ENCODE measurements around the gene DNAH10.

DNAH10 gene

DNA sequence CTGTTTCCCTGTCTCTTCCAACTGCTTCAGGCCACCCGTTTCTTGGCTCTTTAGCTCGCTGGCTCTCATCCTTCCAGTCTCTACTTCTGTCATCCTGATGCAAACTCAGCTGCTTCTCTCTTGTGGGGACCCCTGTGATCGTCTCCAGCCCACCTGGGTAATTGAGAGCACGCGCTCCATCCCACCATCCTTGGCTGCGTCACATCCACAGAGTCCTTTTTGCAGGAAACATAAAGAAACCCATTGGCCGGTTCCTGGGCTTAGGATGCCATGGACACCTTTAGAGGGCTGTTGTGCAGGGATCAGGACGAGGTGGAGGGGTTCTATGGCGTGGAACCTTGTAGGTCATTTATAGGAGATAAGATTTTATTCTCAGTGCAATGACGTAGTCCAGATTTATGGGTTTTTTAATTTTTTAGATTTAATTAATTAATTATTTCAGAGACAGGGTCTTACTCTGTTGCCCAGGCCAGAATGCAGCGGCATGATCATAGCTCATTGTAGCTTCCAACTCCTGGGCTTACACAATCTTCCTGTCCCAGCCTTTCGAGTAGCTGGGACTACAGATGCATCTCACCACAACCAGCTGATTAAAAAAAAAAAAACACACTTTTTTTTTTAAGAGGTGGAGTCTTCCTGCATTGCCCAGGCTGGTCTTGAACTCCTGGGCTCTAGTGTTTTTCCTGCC lies 127.9 kb downstream of the DNAH10 start:
- no peak for DNase-seq

DNA sequence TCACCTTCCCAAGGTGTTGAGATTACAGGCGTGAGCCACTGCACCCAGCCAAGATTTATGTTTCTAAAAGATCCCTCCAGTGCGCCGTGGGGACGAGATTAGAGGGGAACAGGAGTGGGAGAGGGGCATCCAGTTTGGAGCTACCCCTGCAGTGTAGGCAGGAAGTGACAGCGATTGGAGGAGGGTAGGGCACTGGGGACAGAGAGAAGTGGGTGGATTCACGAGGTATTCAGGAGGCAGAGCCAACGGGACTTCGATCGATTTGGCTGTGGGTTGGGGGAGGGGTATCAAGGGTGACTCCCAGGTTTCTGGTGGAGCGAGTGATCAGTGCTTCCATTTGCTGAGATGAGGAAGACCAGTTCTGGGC lies 128.4 kb downstream of the DNAH10 start:
- no peak for DNase-seq

DNA sequence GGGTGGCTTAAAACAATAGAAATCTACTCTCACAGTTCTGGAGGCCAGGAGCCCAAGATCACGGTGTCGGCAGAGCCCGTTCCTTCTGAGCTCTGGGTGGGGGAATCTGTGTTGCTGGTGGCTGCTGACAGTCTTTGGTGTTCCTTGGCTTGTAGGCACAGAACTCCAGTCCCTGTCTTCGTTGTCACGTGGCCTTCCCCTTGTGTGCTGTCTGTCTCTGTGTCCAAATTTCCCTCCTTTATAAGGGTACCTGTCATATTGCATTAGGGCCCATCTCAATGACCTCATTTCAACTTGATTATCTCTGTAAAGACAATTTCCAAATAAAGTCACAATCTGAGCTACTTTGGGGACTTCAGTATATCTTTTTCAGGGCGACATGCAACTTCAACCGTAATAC lies 128.9 kb downstream of the DNAH10 start:
- DNase-seq: no peak

DNA sequence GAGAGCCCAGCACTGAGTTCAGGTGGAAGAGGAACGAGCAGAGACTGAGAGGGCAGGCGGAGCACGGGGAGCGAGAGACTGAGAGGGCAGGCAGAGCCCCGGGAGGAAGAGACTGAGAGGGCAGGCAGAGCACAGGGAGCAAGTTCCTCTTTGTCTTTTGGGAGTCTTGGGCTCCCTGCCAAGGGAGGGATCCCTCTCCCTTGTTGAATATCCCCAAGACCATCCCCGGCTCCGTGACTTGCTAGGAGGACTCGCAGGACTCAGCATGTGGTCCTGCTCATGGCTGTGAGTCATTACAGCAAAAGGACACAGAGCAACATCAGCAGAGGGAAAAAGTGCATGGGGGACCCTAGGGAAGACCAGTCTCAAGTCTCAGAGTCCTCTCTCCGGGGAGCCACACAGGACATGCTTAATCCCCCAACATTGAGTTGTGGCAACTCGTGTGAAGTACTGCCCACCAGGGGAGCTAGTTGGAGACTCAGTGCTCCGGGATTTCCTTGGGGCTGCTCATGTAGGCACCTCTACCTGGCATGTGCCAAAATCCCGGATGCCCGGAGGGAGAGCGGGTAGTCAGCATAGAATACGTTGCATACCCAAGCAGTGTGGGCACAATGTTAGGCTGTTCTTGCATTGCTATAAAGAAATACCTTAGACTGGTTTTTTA lies 129.5 kb downstream of the DNAH10 start:
- no peak for DNase-seq

DNA sequence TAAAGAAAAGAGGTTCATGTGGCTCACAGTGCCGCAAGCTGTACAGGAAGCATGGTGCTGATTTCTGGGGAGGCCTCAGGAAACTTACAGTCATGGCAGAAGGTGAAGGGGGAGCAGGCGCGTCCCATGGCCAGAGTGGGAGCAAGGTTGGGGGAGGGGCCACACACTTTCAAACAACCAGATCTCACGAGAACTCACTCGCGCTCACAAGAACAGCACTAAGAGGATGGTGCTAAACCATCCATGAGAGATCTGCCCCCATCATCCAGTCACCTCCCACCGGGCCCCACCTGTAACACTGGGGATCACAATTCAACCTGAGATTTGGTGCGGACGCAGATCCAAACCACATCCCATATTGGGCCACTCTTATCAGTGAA lies 130.1 kb downstream of the DNAH10 start:
- no peak for DNase-seq

- no peak for DNase-seq
These were observed 130.8 kb downstream of the DNAH10 start for GRCh38 chr12:123892853-123893252.

GRCh38 chr12:123893276-123893675 lies 131.2 kb downstream of the DNAH10 start:
- no peak for DNase-seq

GRCh38 chr12:123894823-123895345 lies 132.8 kb downstream of the DNAH10 start:
- DNase-seq: no peak

GRCh38 chr12:123895451-123895850 lies 133.3 kb downstream of the DNAH10 start:
- DNase-seq: no peak

GRCh38 chr12:123896767-123897166 lies 134.7 kb downstream of the DNAH10 start:
- DNase-seq: no peak

DNA sequence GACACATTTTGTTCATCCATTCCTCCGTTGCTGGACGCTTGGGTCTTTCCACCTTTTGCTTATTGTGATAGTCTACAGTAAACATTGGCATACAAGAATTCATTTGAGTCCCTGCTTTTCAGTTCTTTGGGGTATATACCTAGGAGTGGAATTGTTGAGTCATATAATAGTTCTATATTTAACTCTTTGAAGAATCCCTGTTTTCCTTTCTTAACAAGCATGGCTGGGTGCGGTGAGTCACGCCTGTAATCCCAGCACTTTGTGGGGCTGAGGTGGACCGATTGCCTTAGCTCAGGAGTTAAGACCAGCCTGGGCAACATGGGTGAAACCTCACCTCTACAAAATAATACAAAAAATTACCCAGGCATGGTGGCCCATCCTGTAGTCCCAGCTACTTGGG lies 135.1 kb downstream of the DNAH10 start:
- DNase-seq: no peak

DNA sequence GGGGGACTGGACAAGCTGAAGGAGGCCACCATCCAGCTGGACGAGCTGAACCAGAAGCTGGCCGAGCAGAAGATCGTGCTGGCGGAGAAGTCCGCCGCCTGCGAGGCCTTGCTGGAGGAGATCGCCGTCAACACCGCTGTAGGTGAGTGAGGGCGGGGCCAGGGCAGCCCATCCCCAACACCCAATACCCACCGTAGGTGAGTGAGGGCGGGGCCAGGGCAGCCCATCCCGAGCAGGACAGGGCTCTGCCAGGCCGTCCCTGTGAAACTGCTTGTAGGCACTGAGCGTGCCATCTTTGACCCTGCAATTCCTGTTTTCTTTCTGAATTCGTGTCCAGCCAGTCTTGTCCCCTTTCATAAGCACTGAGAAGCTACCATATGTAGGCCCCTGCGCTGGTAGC lies 136.6 kb downstream of the DNAH10 start:
- DNase-seq: no peak

DNA sequence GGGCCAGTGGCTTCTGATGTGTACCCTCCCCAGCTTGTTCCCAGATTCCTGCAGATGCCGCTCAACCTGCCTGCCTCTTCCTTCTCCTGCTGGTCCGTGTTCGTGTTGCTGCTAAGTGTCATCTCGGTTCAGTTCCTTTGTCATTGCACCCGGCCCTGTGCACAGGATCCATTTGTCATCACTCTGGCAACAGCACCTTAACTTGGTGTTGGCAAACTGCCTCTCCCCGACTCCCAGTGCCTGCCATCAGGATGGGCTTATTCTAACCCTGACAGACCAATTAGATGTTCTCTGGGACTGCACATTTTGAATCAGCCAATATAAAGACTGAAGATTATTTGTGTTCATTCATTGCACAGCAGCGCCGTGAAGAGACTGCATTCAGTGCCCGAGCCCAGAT lies 137.3 kb downstream of the DNAH10 start:
- no peak for DNase-seq

- DNase-seq: no peak
These were observed 138.8 kb downstream of the DNAH10 start for GRCh38 chr12:123900871-123901376.

- DNase-seq: no peak
These were observed 140.7 kb downstream of the DNAH10 start for GRCh38 chr12:123902821-123903220.

GRCh38 chr12:123903301-123904065 lies 141.4 kb downstream of the DNAH10 start:
- no peak for DNase-seq

DNA sequence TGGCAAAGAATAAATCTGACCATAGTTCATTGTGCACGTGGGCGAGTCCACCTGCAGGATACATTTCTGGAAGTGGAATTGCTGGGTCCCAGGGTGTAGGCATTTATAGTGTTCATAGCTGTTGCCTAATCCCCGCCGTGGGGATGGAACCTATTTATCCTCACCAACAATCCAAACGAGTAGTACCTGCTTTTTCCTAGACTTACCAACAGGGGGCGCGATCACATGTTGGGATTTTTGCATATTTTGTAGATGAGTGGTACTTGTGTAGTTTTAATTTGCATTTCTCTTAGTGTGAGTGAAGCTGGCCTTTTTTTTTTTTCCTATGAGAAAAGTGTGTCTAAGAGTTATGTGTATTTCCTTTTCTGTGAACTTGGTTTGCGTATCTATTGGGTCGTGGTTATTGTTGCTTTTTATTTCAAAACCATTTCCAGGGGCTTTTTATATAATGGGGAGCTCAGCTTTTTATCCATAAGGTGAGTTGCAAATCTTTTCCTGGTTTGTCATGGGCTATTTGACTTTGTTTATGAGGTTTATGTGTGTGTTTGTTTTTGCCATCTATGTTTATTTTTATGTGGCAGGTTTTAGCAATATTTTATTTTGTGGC lies 143.3 kb downstream of the DNAH10 start:
- no peak for DNase-seq

GRCh38 chr12:123906711-123907420 lies 144.8 kb downstream of the DNAH10 start:
- DNase-seq: no peak

DNA sequence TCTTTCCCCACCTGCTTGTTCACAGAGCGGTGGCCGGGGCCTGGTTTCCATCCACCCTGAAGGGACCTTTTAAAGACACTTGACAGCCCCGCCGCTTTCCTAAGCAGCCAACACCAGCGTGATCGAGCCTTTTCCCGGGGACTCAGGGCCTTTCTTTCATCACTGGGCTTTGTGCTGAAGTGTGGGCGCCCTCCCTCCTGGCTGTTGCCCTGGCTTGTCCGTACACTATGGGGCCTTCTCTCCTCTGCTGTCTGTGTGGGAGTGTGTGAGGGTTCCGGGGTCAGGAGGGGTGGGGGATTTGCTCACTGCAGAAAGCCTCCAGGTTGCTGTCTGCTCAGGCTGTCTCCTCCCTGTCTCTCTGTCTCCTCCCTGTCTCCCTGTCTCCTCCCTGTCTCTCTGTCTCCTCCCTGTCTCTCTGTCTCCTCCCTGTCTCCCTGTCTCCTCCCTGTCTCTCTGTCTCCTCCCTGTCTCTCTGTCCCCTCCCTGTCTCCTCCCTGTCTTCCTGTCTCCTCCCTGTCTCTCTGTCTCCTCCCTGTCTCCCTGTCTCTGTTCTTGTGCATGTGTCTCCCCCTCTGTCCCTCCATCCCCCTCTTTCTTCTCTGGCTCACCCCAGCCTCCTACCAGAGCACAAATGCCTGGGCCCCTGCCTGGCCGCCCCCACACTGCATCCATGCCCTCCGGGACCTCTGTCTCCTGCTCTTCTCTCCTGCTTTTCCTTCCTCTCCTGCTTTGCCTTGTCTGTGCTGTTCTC lies 145.8 kb downstream of the DNAH10 start:
- DNase-seq: no peak

GRCh38 chr12:123908884-123909725 lies 147.0 kb downstream of the DNAH10 start:
- no peak for DNase-seq

DNA sequence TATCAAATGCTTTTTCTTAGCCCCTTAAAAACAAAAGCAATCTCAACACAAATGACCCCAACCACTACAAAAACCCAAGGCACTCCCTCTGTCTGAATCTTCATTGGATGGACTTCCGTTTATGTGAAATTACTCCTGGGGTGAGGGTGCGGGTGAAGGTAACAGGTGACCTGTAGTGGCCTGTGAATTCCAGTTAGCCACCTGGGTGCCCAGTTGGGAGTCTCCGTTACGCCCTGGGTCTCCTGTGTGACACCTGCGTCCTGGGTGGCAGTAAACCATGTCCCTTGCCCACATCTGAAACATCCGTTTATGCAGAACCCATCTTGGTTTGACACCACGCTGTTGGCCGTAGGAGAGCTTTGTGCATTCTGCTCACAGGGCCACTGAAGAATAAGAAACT lies 148.0 kb downstream of the DNAH10 start:
- DNase-seq: no peak
